Sigmoid colon (tissue), 7 donors: Measurements from ENCODE around the gene CPOX. TPM values are rescaled to one million over a fixed set of nuclear protein-coding genes. Genes with fewer than 3 reads are reported as not detected.

ENCODE experiments used
- DNase-seq: peaks from one replicate; pipeline ENCODE4 v3.0.0-alpha.2; 2019
- H3K27ac ChIP-seq, 4 donors: fragments of 200-600 bp; sonication (generic); one replicate each; pipeline ENCODE4 v1.5.1; 2016 to 2019; ENCODE audit warnings: mild to moderate bottlenecking in 1 of 4
- H3K27me3 ChIP-seq, 3 donors: fragments of 200-600 bp; sonication (generic); one replicate each; pipeline ENCODE4 v1.5.1; 2019; ENCODE audit warnings: mild to moderate bottlenecking in 1 of 3
- H3K36me3 ChIP-seq, 4 donors: fragments of 200-600 bp; sonication (generic); one replicate each; pipeline ENCODE4 v1.5.1; 2016 to 2019
- H3K4me1 ChIP-seq, 4 donors: fragments of 200-600 bp; sonication (generic); one replicate each; pipeline ENCODE4 v1.5.1; 2017 to 2019
- H3K4me3 ChIP-seq, 4 donors: fragments of 200-600 bp; sonication (generic); one replicate each; pipeline ENCODE4 v1.5.1; 2017 to 2019; ENCODE audit warnings: mild to moderate bottlenecking in 2 of 4, moderate library complexity in 1 of 4
- H3K9me3 ChIP-seq, 4 donors: fragments of 200-600 bp in 3 of 4; sonication (generic) in 3 of 4; one replicate each; pipeline versions ENCODE4 v1.5.1 to v1.6.1; 2013 to 2019
- EP300 ChIP-seq, 4 donors: sonication (generic); formaldehyde crosslinking; IDR thresholded peaks; one replicate each; pipeline ENCODE4 v1.6.1; 2017; ENCODE audit warnings: antibody characterized with exemption in 4 of 4
- POLR2A ChIP-seq, 2 donors: fragments of 450-650 bp; IDR thresholded peaks; one replicate each; pipeline ENCODE4 v1.6.1; 2016; ENCODE audit warnings: antibody characterized with exemption in 2 of 2, mild to moderate bottlenecking in 2 of 2, moderate library complexity in 2 of 2
- POLR2AphosphoS5 ChIP-seq, 4 donors: sonication (generic); formaldehyde crosslinking; IDR thresholded peaks; one replicate each; pipeline ENCODE4 v1.6.1; 2017; ENCODE audit warnings: antibody characterized with exemption in 4 of 4
- WGBS, 2 donors: extraction: QIAGEN DNeasy Blood & Tissue Kit; methylation state at CpG; one replicate each; pipeline ENCODE4 v1.1.7; 2013; 5-methylcytosine and 5-hydroxymethylcytosine counted together
- intact Hi-C: fragments of 100-400 bp; cut with DNase I; formaldehyde crosslinking; loops from one replicate; pipeline ENCODE4 v1.15.1; 2023
- polyA plus RNA-seq, 3 donors: library from polyadenylated mRNA; stranded (reverse); fragments of 200-250 nt; gene quantifications; one replicate each; pipeline ENCODE4 v1.2.3, GENCODE V29; 2013
- total RNA-seq, 4 donors: library from RNA; depleted of rRNA; stranded (reverse); fragments of >200 nt; gene quantifications; one replicate each; pipeline ENCODE4 v1.1.0, GENCODE V29; 2016
- TF ChIP-seq, protein P1 (sequence below), 4 experiments: fragments of 450-650 bp in 3 of 4; fragments of 200-600 bp in 1 of 4; IDR thresholded peaks; one replicate each; pipeline ENCODE4 v1.5.1; 2016 to 2019; ENCODE audit warnings: antibody characterized with exemption in 4 of 4, mild to moderate bottlenecking in 3 of 4, moderate library complexity in 2 of 4
- donor health status: healthy with polysubstance abuse.
- donor health status: Bipolar disorder and iron deficiency.
- donor health status: healthy.

CPOX gene
- total and polyA plus RNA-seq, 7 donors: 4.2 to 32.7 (median 15.3) TPM

DNA sequence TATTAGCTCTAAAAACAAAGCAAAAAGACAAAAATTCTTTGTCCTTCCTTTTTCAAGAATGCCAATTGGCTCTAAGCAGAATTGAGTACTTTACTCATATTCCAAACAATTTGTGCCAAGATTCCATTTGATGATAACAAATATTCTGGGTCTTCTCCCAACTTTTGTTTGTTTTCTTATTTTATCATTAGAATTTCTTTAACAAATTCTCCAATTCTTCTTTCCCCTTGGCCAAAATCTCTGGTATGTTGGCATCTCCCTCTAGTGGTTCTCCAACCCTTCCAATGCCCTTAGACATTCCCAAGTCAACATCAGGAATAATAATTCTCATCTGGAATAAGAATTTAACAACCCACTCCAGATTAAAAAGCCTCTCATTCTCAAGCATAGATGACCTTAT, 5.3 kb downstream of the CPOX start:
- H3K27ac ChIP-seq: no peak overlapping the region
- intact Hi-C loops: no loop called here
- H3K4me1 ChIP-seq: peaks cover 0 to 18% (median 14%) of the 10 kb centered on the region in 4 donors
- peaks cover 0 to 65% (median 10%) of the 10 kb centered on the region in 4 donors for H3K36me3 ChIP-seq
- H3K4me3 ChIP-seq: no peak overlapping the region
- H3K9me3 ChIP-seq: no peaks in the 10 kb centered on the region
- no peak for DNase-seq
- no peaks in the 10 kb centered on the region for H3K27me3 ChIP-seq
- TF ChIP-seq EP300 (IDR thresholded peaks at IDR 0.05) (no peak), POLR2A (IDR thresholded peaks at IDR 0.05) (no peak), POLR2AphosphoS5 (IDR thresholded peaks at IDR 0.05) (no peak)
- TF ChIP-seq, protein P1, sequence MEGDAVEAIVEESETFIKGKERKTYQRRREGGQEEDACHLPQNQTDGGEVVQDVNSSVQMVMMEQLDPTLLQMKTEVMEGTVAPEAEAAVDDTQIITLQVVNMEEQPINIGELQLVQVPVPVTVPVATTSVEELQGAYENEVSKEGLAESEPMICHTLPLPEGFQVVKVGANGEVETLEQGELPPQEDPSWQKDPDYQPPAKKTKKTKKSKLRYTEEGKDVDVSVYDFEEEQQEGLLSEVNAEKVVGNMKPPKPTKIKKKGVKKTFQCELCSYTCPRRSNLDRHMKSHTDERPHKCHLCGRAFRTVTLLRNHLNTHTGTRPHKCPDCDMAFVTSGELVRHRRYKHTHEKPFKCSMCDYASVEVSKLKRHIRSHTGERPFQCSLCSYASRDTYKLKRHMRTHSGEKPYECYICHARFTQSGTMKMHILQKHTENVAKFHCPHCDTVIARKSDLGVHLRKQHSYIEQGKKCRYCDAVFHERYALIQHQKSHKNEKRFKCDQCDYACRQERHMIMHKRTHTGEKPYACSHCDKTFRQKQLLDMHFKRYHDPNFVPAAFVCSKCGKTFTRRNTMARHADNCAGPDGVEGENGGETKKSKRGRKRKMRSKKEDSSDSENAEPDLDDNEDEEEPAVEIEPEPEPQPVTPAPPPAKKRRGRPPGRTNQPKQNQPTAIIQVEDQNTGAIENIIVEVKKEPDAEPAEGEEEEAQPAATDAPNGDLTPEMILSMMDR (IDR thresholded peaks at IDR 0.05): no peak

DNA sequence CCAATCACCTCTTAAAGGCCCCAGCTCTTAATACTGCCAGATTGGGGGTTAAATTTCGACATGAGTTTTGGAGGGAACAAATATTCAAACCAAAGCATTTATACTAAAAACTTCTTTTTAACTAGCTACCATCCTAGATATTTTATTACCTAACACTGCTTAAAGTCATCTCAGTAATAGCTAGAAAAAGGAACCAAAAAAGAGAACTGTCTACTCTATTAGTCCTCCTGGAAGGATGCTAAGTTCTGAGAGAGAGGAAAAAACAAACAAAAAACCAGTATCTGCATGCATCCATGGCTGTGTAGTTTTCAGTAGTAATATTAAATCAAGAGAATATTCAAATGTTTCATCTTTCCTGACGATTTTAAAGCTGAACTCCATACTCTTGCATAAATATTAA, 5.8 kb downstream of the CPOX start:
- WGBS, 2 donors: 75 to 82% methylated on average over 2 of the region's 2 CpGs
- Histone ChIP-seq H3K4me3 (no peak overlapping the region), H3K36me3 (peaks cover 0 to 65% (median 10%) of the 10 kb centered on the region in 4 donors), H3K27ac (no peak overlapping the region), H3K27me3 (no peaks in the 10 kb centered on the region), H3K4me1 (peaks cover 0 to 15% (median 11%) of the 10 kb centered on the region in 4 donors), H3K9me3 (no peaks in the 10 kb centered on the region)
- intact Hi-C loops: no loop called here
- no peak for DNase-seq
- no peak for TF ChIP-seq EP300 (IDR thresholded peaks at IDR 0.05)
- TF ChIP-seq POLR2A (IDR thresholded peaks at IDR 0.05): no peak
- no peak for TF ChIP-seq POLR2AphosphoS5 (IDR thresholded peaks at IDR 0.05)
- TF ChIP-seq, protein P1 (IDR thresholded peaks at IDR 0.05): no peak

DNA sequence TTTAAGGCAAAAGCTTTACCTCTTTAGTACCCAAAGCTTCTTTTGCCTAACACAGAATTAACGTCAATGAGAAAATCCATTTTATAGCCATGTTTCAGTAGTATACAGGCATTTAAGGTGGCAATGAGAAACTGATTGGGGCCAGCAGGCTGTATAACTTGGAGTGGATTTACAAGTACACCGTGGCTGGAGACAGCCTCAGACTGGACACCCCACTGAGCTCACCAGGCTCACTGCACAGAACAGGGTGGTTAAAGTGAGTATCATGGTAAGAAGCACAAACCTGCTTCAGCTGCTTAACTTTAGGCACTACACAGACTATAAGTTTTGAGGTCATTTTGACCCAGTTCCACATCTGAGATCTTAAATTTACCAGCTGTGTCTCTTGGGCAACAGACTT, 8.9 kb downstream of the CPOX start:
- H3K27me3 ChIP-seq: no peaks in the 10 kb centered on the region
- intact Hi-C loops: no loop called here
- no peak for DNase-seq
- WGBS, 2 donors: 82 to 90% methylated on average over 2 of the region's 2 CpGs
- H3K4me3 ChIP-seq: no peak overlapping the region
- no peak overlapping the region for H3K27ac ChIP-seq
- H3K36me3 ChIP-seq: peaks cover 0 to 74% (median 7%) of the 10 kb centered on the region in 4 donors
- H3K4me1 ChIP-seq: peaks cover 0 to 2% (median 0%) of the 10 kb centered on the region in 4 donors
- no peak for TF ChIP-seq POLR2A (IDR thresholded peaks at IDR 0.05)
- no peak for TF ChIP-seq EP300 (IDR thresholded peaks at IDR 0.05)
- TF ChIP-seq, protein P1 (IDR thresholded peaks at IDR 0.05): no peak
- no peak for TF ChIP-seq POLR2AphosphoS5 (IDR thresholded peaks at IDR 0.05)
- H3K9me3 ChIP-seq: no peaks in the 10 kb centered on the region

DNA sequence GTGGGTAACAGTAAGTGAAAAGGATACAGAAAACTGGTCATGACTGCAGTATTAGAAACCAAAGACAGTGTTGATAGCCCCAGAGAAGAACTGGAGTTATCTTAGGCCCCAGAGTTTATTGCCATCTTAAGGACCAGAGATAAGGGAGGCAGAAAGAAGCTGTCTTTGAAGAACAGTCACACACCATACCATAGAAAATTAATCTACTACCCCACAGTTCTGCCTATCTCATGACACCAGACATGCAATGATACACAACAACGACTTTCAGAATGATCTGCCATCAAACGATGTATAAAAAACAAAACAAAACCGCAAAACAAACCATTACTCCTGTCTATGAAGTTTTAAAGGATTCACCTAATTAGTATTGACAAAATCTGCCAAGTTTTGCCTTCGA, 9.6 kb downstream of the CPOX start:
- TF ChIP-seq EP300 (IDR thresholded peaks at IDR 0.05) (no peak), POLR2AphosphoS5 (IDR thresholded peaks at IDR 0.05) (no peak), POLR2A (IDR thresholded peaks at IDR 0.05) (no peak)
- TF ChIP-seq, protein P1 (IDR thresholded peaks at IDR 0.05): no peak
- intact Hi-C loops: no loop called here

DNA sequence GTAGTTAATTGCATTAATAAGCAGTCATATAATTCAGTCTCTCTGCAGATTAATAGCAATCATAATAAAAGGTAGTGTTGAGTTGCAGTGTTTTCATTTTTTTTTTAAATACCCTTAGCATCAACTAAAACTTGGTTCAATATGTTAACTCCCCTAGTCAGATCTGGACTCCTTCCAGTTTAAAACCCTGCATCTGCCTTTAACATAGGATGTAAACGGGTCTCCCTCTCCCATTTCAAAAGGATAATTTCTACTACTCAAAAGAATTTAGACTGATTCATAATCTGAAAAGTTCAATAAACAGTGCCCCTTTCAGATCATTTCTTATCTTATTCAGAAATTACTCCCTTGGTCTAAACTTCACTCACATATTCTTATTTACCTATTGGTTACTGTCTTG, 11.4 kb downstream of the CPOX start:
- Histone ChIP-seq H3K9me3 (no peaks in the 10 kb centered on the region), H3K27ac (no peak overlapping the region), H3K36me3 (peaks cover 0 to 82% (median 5%) of the 10 kb centered on the region in 4 donors), H3K4me3 (no peak overlapping the region), H3K4me1 (no peaks in the 10 kb centered on the region), H3K27me3 (no peaks in the 10 kb centered on the region)
- no peak for TF ChIP-seq POLR2A (IDR thresholded peaks at IDR 0.05)
- intact Hi-C loops: no loop called here
- DNase-seq: no peak
- 95 to 97% methylated on average over 1 of the region's 1 CpG for WGBS, 2 donors

More for the DNA sequence above, 9.6 kb downstream of the CPOX start:
- 88 to 93% methylated on average over 4 of the region's 4 CpGs for WGBS, 2 donors
- Histone ChIP-seq H3K27me3 (no peaks in the 10 kb centered on the region), H3K4me3 (no peak overlapping the region), H3K4me1 (no peaks in the 10 kb centered on the region), H3K27ac (no peak overlapping the region), H3K9me3 (no peaks in the 10 kb centered on the region), H3K36me3 (peaks cover 0 to 74% (median 6%) of the 10 kb centered on the region in 4 donors)
- no peak for DNase-seq
